Subcutaneous preadipocyte (primary cell): ENCODE data around the gene TCEAL9. TPM values are rescaled to one million over a fixed set of nuclear protein-coding genes. Genes with fewer than 3 reads are reported as not detected.

Experiments
- small RNA-seq: library from RNA; depleted of rRNA; stranded (forward); fragments of <200 nt; gene quantifications from one replicate; pipeline ENCODE3, GENCODE V24; 2012
- total RNA-seq: library from RNA; depleted of rRNA; stranded (reverse); fragments of >200 nt; gene quantifications from 2 replicates; pipeline ENCODE4 v1.2.3, GENCODE V29; 2012

The TCEAL9 gene
- 60.3 and 67.8 TPM in 2 replicates for total RNA-seq

GRCh38 chrX:103356130-103356798 is at the start of gene TCEAL9:
TSS of gene TCEAL9 (plus strand) at chrX:103356506. CDS start at chrX:103357685, 1,179 bp downstream.

GRCh38 chrX:103310555-103311398 is 45.5 kb upstream of the TCEAL9 start, which contains the start of gene BEX2:
TSS of gene BEX2 (minus strand) at chrX:103310990. CDS start at chrX:103309976, 1,014 bp downstream.

GRCh38 chrX:103329991-103330390 is 26.3 kb upstream of the TCEAL9 start, which contains the start of gene TCEAL7:
TSS of gene TCEAL7 (plus strand) at chrX:103330239. CDS start at chrX:103331404, 1,165 bp downstream.

GRCh38 chrX:103376118-103376978 is 20.0 kb downstream of the TCEAL9 start, which contains the start of gene BEX3:
TSS of gene BEX3 (plus strand) at chrX:103376538. CDS start at chrX:103377522, 984 bp downstream.

Small RNAs within 50 kb of the gene (small RNA-seq; reads per million reads assigned to genes)
- not detected for gene Z92846.1

Other genes with a start within 250 kb of the TCEAL9 start
- gene BEX4, start 141.4 kb upstream of the TCEAL9 start, total RNA-seq = 6.5 and 11.4 TPM in 2 replicates
- 80.7 and 109 TPM in 2 replicates for gene TCEAL8, start 101.4 kb upstream of the TCEAL9 start, total RNA-seq
- under 0.01 TPM in 1 of 2 replicates, not detected in the other for gene TCEAL5, start 79.8 kb upstream of the TCEAL9 start, total RNA-seq
- 0.20 and 0.73 TPM in 2 replicates for gene BEX2, start 45.5 kb upstream of the TCEAL9 start, total RNA-seq
- 22.8 and 26.2 TPM in 2 replicates for gene TCEAL7, start 26.3 kb upstream of the TCEAL9 start, total RNA-seq
- gene BEX3, start 20.0 kb downstream of the TCEAL9 start, total RNA-seq = 120 and 159 TPM in 2 replicates
- 0.37 and 0.39 TPM in 2 replicates for gene RAB40A, start 163.0 kb downstream of the TCEAL9 start, total RNA-seq
- 20.9 and 25.4 TPM in 2 replicates for gene TCEAL4, start 229.0 kb downstream of the TCEAL9 start, total RNA-seq